Measurements from ENCODE around the gene ATF7. TPM values are rescaled to one million over a fixed set of nuclear protein-coding genes. Genes with fewer than 3 reads are reported as not detected.

The ATF7 gene
- total RNA-seq, 2 experiments from 2014 or later = 13.3 to 14.3 TPM

- no peaks in the 10 kb centered on the region for H3K9me3 Mint-ChIP-seq
- no peak for TF ChIP-seq CTCF (IDR thresholded peaks at IDR 0.05)
- peaks cover 49% of the 10 kb centered on the region for H3K36me3 ChIP-seq (ENCODE audit: insufficient read depth, low read length)
- ATAC-seq (ENCODE audit: poor library complexity) (no peak), DNase-seq (no peak)
- no peaks in the 10 kb centered on the region for H3K27me3 ChIP-seq (ENCODE audit: control insufficient read depth in 1 of 2, insufficient read depth in 2 of 2, low read length in 2 of 2)
- ChIA-PET POLR2A (interaction anchor here (1.9 kb wide), 1 partner anchor 24 kb away, joined by 4 read pairs; no protein-coding TSS in a partner anchor), CTCF (interaction anchor here (2.3 kb wide), 1 partner anchor 156 kb away, joined by 20 read pairs; no protein-coding TSS in a partner anchor)
- H3K36me3 Mint-ChIP-seq (ENCODE audit: low read depth) = peaks cover 28% of the 10 kb centered on the region
- H3K27ac ChIP-seq (ENCODE audit: low read depth in 1 of 2, low read length in 2 of 2) = no peak overlapping the region
- no peaks in the 10 kb centered on the region for H3K9me3 ChIP-seq (ENCODE audit: control insufficient read depth in 1 of 2, insufficient read depth in 1 of 2, low read length in 2 of 2)
- H3K4me3 ChIP-seq (ENCODE audit: low read length) = no peak overlapping the region
- intact Hi-C loops (cut with DNase I, micrococcal nuclease) = loop anchor here in 1 of 2 experiments (5.0 kb wide), 1 partner anchor 180 kb away; no protein-coding TSS in a partner anchor
- no peak overlapping the region for H3K4me3 Mint-ChIP-seq
- H3K4me1 ChIP-seq (ENCODE audit: insufficient read depth, low read length) = peaks cover 16% of the 10 kb centered on the region
- no peak overlapping the region for H3K27ac Mint-ChIP-seq
- H3K4me1 Mint-ChIP-seq (ENCODE audit: low read depth) = peaks cover 6% of the 10 kb centered on the region
- no peaks in the 10 kb centered on the region for H3K27me3 Mint-ChIP-seq
These were observed 118.6 kb downstream of the ATF7 start for GRCh38 chr12:53507603-53507885.

- Histone ChIP-seq H3K4me3 (ENCODE audit: low read length) (no peak within 1 kb of the TSS), H3K27ac (ENCODE audit: low read depth in 1 of 2, low read length in 2 of 2) (no peak within 1 kb of the TSS), H3K9me3 (ENCODE audit: control insufficient read depth in 1 of 2, insufficient read depth in 1 of 2, low read length in 2 of 2) (no peaks in the 10 kb centered on the region), H3K4me1 (ENCODE audit: insufficient read depth, low read length) (peaks cover 21% of the 10 kb centered on the region), H3K27me3 (ENCODE audit: control insufficient read depth in 1 of 2, insufficient read depth in 2 of 2, low read length in 2 of 2) (no peaks in the 10 kb centered on the region), H3K36me3 (ENCODE audit: insufficient read depth, low read length) (peaks cover 44% of the 10 kb centered on the region)
- ChIA-PET CTCF (interaction anchor here (2.3 kb wide), 1 partner anchor 155 kb away, joined by 20 read pairs; no protein-coding TSS in a partner anchor), POLR2A (no interaction called here)
- ATAC-seq (ENCODE audit: poor library complexity) (no peak), DNase-seq (no peak)
- peaks cover 23% of the 10 kb centered on the region for H3K36me3 Mint-ChIP-seq (ENCODE audit: low read depth)
- no peak for TF ChIP-seq CTCF (IDR thresholded peaks at IDR 0.05)
- H3K4me1 Mint-ChIP-seq (ENCODE audit: low read depth) = peaks cover 8% of the 10 kb centered on the region
- no peaks in the 10 kb centered on the region for H3K9me3 Mint-ChIP-seq
- intact Hi-C loops (cut with DNase I, micrococcal nuclease) = loop anchor here in 1 of 2 experiments (5.0 kb wide), 1 partner anchor 180 kb away; no protein-coding TSS in a partner anchor
- no peaks in the 10 kb centered on the region for H3K27me3 Mint-ChIP-seq
- H3K4me3 Mint-ChIP-seq = no peak within 1 kb of the TSS
- H3K27ac Mint-ChIP-seq = no peak within 1 kb of the TSS
These were observed 119.1 kb downstream of the ATF7 start, which contains the start of gene NPFF for GRCh38 chr12:53506881-53507602. Gene NPFF (minus strand): TSS chr12:53507484. CDS start chr12:53507474, 10 bp downstream.

GRCh38 chr12:53506450-53506785 is 119.8 kb downstream of the ATF7 start:
- POLR2A ChIA-PET = no interaction called here
- H3K36me3 ChIP-seq (ENCODE audit: insufficient read depth, low read length) = peaks cover 38% of the 10 kb centered on the region
- TF ChIP-seq CTCF (IDR thresholded peaks at IDR 0.05) = no peak

More at GRCh38 chr12:53506450-53506785, 119.8 kb downstream of the ATF7 start:
- H3K4me3 ChIP-seq (ENCODE audit: low read length) = no peak overlapping the region
- Mint-ChIP-seq H3K36me3 (ENCODE audit: low read depth) (peaks cover 18% of the 10 kb centered on the region), H3K9me3 (no peaks in the 10 kb centered on the region), H3K27me3 (no peaks in the 10 kb centered on the region), H3K4me3 (no peak overlapping the region), H3K27ac (no peak overlapping the region), H3K4me1 (ENCODE audit: low read depth) (peaks cover 14% of the 10 kb centered on the region)
- no peak overlapping the region for H3K27ac ChIP-seq (ENCODE audit: low read depth in 1 of 2, low read length in 2 of 2)
- H3K4me1 ChIP-seq (ENCODE audit: insufficient read depth, low read length) = peaks cover 27% of the 10 kb centered on the region
- no peaks in the 10 kb centered on the region for H3K27me3 ChIP-seq (ENCODE audit: control insufficient read depth in 1 of 2, insufficient read depth in 2 of 2, low read length in 2 of 2)
- ATAC-seq (ENCODE audit: poor library complexity) (no peak), DNase-seq (no peak)
- intact Hi-C loops (cut with DNase I, micrococcal nuclease) = loop anchor here in 1 of 2 experiments (5.0 kb wide), 1 partner anchor 179 kb away; no protein-coding TSS in a partner anchor
- H3K9me3 ChIP-seq (ENCODE audit: control insufficient read depth in 1 of 2, insufficient read depth in 1 of 2, low read length in 2 of 2) = no peaks in the 10 kb centered on the region
- CTCF ChIA-PET = no interaction called here

All from CD4-positive, alpha-beta T cell (primary cell).